ENCODE measurements around the gene C1orf35. TPM values are rescaled to one million over a fixed set of nuclear protein-coding genes. Genes with fewer than 3 reads are reported as not detected.

The C1orf35 gene
- total RNA-seq, 1 donor from 2014 or later: 21.9 TPM

DNA sequence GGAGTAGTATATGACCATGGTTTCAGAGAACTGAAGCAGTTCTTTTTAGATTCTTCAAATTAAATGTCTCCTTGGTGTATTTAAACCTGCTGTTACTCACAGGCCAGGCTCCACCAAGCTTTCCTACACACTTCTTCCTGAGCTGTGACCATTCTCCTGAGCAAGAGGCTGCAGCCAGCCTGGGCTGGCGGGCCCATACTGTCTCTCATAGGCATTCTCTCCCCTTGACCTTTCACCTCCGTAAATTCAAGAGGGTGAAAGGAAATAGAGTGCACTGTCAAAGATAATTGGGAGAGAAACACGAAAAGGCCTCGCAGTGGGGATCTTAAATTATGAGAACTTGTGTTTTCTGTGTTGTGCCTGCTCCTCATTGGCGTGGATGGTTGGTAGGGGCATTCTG, 18.3 kb downstream of the C1orf35 start:
- Mint-ChIP-seq H3K36me3 (ENCODE audit: unreplicated experiment) (no peaks in the 10 kb centered on the region), H3K4me1 (ENCODE audit: low read depth, unreplicated experiment) (peaks cover 30% of the 10 kb centered on the region), H3K9me3 (ENCODE audit: unreplicated experiment) (peaks cover 9% of the 10 kb centered on the region), H3K4me3 (ENCODE audit: unreplicated experiment) (peak overlapping the region; percentile 95), H3K27me3 (ENCODE audit: unreplicated experiment) (peaks cover 9% of the 10 kb centered on the region), H3K27ac (ENCODE audit: unreplicated experiment) (peak overlapping the region; percentile 15)
- TF ChIP-seq, protein P1, sequence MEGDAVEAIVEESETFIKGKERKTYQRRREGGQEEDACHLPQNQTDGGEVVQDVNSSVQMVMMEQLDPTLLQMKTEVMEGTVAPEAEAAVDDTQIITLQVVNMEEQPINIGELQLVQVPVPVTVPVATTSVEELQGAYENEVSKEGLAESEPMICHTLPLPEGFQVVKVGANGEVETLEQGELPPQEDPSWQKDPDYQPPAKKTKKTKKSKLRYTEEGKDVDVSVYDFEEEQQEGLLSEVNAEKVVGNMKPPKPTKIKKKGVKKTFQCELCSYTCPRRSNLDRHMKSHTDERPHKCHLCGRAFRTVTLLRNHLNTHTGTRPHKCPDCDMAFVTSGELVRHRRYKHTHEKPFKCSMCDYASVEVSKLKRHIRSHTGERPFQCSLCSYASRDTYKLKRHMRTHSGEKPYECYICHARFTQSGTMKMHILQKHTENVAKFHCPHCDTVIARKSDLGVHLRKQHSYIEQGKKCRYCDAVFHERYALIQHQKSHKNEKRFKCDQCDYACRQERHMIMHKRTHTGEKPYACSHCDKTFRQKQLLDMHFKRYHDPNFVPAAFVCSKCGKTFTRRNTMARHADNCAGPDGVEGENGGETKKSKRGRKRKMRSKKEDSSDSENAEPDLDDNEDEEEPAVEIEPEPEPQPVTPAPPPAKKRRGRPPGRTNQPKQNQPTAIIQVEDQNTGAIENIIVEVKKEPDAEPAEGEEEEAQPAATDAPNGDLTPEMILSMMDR (IDR thresholded peaks at IDR 0.05; ENCODE audit: partially characterized antibody, unreplicated experiment): no peak
- DNase-seq: no peak

DNA sequence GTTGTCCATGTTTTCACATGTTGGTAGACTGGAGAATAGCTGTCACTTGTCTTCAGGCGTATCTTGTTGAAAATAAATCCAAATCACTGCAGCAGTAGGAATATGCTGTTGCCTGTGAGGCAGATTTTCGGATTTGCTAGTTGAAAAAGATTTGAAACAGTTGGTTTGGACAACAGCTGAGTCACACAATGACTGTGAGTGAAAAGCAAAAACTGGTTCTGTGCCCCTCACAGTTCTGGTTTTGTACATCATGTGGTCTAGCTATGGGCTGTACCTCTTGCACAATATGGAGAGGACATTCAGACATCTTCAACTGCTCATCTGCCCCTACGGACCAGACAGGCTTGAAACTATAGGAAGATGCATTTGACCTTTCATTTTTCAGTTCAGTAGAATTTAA, 18.8 kb downstream of the C1orf35 start:
- Mint-ChIP-seq H3K27ac (ENCODE audit: unreplicated experiment) (peak overlapping the region; percentile 93), H3K4me3 (ENCODE audit: unreplicated experiment) (peak overlapping the region; percentile 95), H3K27me3 (ENCODE audit: unreplicated experiment) (peaks cover 10% of the 10 kb centered on the region), H3K36me3 (ENCODE audit: unreplicated experiment) (no peaks in the 10 kb centered on the region), H3K4me1 (ENCODE audit: low read depth, unreplicated experiment) (peaks cover 27% of the 10 kb centered on the region), H3K9me3 (ENCODE audit: unreplicated experiment) (peaks cover 9% of the 10 kb centered on the region)
- TF ChIP-seq, protein P1 (IDR thresholded peaks at IDR 0.05; ENCODE audit: partially characterized antibody, unreplicated experiment): no peak
- no peak for DNase-seq

GRCh38 chr1:228083871-228084278, 19.2 kb downstream of the C1orf35 start:
- TF ChIP-seq, protein P1 (IDR thresholded peaks at IDR 0.05; ENCODE audit: partially characterized antibody, unreplicated experiment): no peak
- DNase-seq: no peak
- peaks cover 24% of the 10 kb centered on the region for H3K4me1 Mint-ChIP-seq (ENCODE audit: low read depth, unreplicated experiment)
- H3K9me3 Mint-ChIP-seq (ENCODE audit: unreplicated experiment): peaks cover 9% of the 10 kb centered on the region
- peaks cover 8% of the 10 kb centered on the region for H3K27me3 Mint-ChIP-seq (ENCODE audit: unreplicated experiment)
- H3K36me3 Mint-ChIP-seq (ENCODE audit: unreplicated experiment): no peaks in the 10 kb centered on the region
- H3K4me3 Mint-ChIP-seq (ENCODE audit: unreplicated experiment): peak overlapping the region; percentile 95
- peak overlapping the region; percentile 93 for H3K27ac Mint-ChIP-seq (ENCODE audit: unreplicated experiment)

GRCh38 chr1:228082918-228083870, 19.9 kb downstream of the C1orf35 start:
- TF ChIP-seq, protein P1 (IDR thresholded peaks at IDR 0.05; ENCODE audit: partially characterized antibody, unreplicated experiment): no peak
- Mint-ChIP-seq H3K4me3 (ENCODE audit: unreplicated experiment) (peak overlapping the region; percentile 95), H3K9me3 (ENCODE audit: unreplicated experiment) (peaks cover 7% of the 10 kb centered on the region), H3K36me3 (ENCODE audit: unreplicated experiment) (no peaks in the 10 kb centered on the region), H3K27ac (ENCODE audit: unreplicated experiment) (peak overlapping the region; percentile 93), H3K27me3 (ENCODE audit: unreplicated experiment) (peaks cover 6% of the 10 kb centered on the region), H3K4me1 (ENCODE audit: low read depth, unreplicated experiment) (peaks cover 21% of the 10 kb centered on the region)
- DNase-seq: peak; percentile 42
